Activated CD4-positive, alpha-beta T cell treated with anti-CD3 and anti-CD28 coated beads, Interleukin-2, amount 50 U/mL, for 1 hour (primary cell): ENCODE measurements around the gene EPHB6.

Experiments
- DNase-seq: peaks from one replicate; pipeline ENCODE4 v3.0.0-alpha.2; 2020

EPHB6 gene

DNA sequence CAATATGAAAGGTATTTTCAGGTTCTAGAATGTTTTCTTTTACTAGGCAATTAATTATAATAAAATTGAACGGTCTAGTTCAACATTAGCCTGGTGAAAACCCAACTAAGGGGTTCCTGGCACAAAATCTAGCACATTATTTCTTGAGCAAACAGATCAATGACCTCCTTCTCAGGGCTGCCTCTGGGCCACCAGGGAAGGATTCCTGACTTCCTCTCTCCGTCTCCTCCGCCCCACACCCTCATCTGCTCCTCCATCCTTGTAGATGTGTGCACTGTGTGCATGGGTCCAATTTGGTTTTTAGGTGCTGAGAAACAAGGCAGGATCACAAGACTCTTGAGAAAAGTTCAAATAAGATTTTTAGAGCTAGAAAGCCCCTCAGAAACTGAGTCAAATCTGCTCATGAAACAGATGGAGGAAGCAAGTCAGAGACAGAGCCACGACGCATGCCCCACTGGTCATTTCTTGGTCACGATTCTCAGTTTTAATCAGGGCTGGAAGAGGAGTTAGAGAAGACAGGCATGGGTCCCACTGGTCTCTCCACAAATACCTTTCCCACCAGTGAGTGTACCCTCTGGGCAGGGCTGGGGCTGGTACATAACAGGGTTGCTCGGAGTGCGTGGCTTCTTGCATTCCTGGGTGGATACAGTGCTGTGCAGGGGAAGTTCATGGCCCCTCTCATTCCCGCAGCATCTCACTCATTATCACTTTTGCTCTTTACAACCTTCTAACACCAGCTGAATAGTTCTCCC is 26.9 kb downstream of the EPHB6 start:
- no peak for DNase-seq

- DNase-seq, result no peak
Observed at GRCh38 chr7:142882338-142882678, 27.4 kb downstream of the EPHB6 start.

- DNase-seq, result no peak
Observed at GRCh38 chr7:142883145-142883544, 28.3 kb downstream of the EPHB6 start.

DNA sequence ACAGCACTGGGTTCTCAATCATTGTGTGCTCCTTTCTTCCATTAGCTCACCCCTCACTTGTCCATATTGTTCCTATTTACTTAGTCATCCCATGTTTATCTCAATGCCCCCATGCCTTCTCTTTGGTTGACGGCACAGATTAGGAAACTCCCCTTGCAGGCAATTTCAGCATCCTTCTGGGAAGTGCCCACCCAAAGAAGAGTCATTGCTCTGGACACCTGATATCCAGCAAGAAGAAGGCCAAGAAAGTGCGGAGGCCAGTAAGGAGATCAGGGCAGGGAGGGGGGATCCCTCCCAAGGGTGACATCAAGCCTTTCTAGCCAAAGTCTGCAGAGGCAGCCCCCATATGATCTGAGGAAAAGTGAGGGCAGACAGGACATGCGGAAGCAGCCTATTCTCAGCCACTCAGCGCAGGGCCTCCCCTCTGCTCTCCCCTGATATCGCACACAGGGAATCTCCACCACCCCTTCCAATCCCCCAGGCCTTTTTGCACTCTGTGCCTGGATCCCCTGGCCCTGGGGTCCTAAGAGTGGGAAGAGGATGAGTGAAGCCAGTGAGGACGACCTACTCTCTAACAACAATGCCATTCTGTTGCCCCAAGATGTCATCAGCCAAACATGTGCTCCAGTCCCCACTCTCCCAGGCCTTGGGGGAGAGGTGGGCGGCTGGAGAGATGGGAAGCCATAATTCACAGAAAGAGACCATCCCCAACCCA is 28.9 kb downstream of the EPHB6 start:
- DNase-seq, result no peak

DNA sequence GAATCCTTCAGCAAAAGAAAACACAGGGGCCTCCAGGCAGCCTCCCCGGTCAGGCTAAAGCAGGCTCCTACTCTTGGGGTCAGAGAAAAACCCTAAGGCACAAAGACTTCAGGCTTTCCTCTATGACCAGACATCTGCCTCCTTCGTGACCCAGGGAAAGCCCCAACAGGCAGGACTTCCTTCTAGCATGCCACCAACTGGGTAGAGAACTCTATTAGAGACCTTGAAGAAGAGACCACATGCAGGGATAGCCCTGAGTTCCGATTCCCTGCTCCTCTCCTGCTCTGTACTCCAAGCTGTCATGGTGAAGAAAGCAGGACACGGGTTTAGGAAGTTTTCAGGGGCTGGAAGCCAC is 29.4 kb downstream of the EPHB6 start:
- no peak for DNase-seq

DNA sequence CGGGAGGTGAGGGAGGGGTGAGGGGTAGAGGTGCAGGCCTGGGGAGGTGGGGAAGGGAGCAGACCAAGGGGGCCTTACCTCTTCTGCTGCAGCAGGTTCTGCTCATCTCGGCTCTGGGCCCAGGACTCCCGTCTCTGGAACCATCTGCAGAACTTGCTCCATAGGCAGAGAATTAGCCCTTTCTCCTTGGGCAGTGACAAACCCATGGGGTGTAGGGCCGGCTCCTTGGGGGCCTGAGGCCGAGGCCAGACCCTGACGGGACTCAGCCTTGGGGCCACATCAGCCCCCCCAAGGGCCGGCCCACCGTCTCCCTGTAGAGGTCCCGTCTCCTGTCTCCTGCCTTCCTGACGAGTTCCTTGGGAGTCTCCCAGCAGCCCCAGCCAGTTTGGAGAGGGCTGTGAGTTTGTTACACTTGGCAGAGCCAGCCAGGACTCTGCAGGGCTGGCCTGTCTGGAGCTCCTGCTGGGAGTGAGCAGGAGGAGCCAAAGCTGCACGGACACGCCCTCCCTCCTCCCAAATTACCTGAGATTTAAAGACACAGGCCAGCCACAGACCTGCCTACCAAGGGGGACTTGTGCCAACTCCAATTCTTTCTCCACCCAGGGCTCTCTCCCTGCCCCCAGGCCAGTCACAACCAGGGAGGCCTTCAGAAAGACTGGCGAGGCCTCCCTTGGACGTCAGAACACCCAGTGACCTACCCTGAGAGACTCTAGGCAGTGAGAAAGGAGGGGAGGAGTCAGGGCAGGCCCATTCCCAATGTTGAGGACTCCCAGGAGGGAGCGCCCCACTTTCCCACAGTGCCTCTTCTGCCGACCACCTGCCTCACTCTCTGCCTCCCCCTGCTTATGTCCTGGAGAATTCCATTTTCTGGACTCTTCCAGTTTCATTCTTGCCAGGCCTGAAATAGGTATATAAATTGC is 30.7 kb downstream of the EPHB6 start, which contains the start of gene TRPV6:
TSS of gene TRPV6 (minus strand) at position 435 of the 920 bp plus-strand sequence.
- no peak for DNase-seq

DNA sequence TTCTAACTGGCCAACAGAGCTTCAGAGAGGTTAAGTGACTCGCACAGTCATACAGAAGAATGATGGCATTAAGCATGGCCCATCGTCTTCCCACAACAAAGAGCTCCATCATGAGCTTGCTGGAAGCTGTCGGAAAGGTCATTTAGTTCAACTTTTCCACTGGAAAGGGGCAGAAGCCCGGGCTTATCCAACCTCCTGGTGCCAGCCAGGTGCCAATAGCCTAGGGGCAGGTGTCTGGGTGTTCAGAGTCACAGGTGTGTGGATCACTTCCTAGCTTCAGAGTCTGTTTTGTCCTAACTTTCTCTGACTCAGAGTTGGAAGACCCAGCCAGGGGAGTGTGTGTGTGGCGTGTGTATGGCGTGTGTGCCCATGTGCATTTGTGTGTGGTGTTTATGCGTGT is 32.0 kb downstream of the EPHB6 start:
- no peak for DNase-seq

DNA sequence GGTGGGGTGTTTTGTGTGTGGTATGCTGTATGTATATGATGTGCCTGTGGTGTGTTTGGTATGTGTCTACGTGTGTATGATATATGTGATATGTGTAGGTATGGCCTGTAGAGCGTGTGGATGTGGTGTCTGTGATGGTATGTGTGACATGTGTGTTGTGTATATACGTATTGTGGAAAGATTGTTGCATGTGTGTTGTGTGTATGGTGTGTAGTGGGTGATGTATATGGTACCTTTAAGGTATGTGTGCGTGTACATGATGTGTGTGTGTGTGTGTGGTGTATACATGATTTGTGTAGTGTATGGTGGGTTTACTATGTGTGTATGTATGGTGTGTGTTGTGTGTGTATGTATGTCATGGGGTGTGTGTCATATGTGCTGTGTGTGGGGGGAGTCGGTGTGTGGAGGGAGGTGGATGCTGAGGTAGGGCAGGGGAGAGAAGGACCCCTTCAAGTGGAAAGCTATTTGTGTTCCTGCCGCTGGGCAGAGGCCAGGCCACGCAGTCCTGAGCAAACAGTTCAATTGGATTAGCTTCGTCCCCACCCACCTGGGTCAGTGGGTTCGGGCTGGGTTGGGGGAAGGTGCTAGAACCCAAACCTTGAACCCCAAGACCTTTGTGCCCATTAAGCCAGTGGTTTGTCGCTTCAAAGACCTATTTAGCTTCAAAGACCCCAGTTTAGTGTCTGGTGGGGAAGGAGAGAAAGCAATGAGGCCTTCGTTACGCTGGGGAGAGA is 32.6 kb downstream of the EPHB6 start:
- no peak for DNase-seq

DNA sequence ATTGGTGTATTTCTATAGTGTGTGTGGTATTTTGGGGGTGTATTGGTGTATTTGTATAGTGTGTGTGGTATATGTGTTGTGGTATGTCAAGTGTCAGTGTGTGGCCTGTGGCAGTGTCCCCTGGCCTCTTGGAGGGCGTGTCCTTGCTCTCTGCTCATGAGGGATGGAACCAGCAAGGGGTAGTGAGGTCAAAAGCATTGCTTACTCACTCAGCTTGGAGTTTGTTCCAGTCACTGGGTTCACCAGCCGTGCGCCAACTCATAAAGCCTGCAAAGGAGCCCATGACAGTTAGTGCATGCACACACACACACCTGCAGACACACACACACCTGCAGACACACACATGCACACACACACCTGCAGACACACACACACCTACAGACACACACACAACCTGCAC is 34.9 kb downstream of the EPHB6 start:
- no peak for DNase-seq

- DNase-seq, result no peak
Observed at GRCh38 chr7:142890874-142891485, 36.1 kb downstream of the EPHB6 start.

DNA sequence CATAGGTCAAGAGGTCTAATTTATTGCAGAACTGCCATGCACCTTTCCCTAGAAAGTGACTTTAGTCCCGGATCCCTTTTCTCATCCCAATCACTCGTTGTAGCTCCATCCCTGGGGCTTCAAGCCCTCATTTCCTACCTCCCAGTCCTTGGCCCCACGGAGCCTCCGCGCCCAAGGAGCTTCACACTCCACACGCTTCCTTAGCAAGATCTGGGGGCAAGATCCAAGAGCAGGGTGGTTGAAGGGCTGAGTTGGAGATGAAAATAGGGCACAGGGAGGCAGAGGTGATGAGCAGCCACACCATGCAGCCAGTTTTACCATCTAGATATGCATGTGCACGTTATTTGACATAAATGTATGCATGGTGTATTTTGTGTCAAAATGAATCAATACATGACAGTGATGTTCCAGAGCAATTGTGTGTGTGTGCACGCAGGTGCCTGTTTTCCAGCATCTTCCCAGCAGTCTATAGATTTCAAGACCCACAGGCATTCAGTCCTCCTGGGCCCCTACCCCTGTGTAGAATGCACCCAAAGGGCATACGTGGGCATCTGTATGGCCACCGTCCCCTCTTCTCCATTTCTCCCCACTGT is 36.7 kb downstream of the EPHB6 start:
- no peak for DNase-seq

DNA sequence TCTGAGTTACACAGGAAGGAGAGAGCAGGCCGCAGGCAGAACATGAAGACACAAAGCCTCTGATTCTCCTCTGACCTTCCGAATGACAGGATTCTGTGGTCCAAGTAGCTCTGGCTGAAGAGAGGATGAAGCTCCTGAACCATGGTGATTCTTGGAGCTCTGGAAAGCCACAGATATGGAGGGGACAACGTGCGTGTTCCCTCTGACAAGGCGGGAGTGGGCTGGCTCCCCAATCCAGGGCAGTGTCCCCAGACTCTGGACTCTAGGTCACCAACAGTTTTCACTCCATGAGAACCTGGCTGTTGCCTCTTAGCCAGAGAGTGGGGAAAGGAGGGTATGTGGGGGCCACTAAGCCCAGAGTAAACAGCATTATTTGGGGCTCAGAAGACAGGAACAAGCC is 38.1 kb downstream of the EPHB6 start:
- no peak for DNase-seq

- DNase-seq, result no peak
Observed at GRCh38 chr7:142894112-142894984, 39.5 kb downstream of the EPHB6 start.

DNA sequence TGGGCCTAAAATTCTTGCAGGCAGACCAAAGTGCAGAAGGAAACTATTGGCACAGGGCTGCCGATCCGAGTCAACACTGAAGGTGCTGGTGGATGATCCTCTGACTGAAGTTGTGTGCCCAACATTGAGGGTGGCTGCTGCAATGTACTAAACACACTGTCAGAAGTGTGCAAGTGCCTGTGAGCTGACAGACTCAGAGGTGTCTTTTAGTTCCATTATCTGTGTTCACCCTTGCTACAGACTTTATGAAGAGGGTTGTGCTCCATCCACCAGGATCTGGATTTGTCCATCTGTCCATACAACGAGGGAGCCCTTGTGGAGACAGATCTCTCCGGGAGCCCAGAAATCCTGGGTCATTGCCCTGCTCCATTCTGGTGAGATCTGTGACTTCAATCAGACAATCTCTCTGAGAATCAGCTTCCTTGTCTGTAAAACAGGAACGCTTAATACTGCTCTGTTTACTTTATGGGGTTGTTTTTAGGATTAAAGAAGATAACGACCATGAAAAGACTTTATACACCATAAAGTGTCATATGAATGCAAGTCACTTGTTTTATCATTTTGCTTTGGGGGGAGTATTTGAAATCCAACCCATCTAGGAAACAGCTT is 40.2 kb downstream of the EPHB6 start:
- DNase-seq, result no peak

DNA sequence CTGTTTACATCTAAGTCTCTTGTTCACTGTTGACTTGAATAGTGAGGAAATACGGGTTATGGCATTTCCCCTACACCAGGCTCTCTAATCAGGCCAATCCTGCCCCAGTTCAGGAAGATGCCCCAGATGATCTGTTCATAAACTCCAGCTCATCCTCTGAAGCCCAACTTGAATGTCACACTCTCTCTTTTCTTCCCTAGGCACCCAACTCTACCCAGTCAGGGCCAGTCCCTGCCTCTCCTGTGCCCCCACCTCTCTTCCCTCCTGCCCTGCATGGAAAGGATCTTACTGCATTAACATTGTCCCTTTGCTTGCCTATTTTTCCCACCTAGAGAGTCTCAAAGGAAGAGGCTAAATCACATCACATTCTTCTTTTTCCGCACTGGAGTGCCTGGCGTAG is 41.3 kb downstream of the EPHB6 start:
- DNase-seq, result no peak

GRCh38 chr7:142896741-142897379 is 42.0 kb downstream of the EPHB6 start:
- DNase-seq, result no peak

DNA sequence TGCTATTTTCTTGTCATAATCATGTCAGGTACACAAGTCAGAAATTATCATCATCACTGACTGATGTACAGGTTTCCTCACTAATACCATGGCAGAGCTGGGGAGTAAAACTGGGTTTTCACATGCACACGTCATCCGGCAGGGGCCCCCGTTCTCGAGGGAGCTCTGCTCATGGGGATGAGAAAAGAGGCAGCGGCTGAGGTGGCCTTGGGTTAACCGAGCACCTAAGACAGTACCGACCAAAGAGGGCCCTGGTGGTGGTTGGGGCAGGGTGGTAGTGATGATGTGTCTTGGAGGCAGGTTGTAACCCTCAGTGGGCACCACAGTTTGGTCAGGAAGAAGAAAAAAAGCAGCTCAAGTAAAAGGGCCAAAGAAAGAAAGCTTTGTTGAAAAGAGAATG is 42.8 kb downstream of the EPHB6 start:
- DNase-seq, result no peak

DNA sequence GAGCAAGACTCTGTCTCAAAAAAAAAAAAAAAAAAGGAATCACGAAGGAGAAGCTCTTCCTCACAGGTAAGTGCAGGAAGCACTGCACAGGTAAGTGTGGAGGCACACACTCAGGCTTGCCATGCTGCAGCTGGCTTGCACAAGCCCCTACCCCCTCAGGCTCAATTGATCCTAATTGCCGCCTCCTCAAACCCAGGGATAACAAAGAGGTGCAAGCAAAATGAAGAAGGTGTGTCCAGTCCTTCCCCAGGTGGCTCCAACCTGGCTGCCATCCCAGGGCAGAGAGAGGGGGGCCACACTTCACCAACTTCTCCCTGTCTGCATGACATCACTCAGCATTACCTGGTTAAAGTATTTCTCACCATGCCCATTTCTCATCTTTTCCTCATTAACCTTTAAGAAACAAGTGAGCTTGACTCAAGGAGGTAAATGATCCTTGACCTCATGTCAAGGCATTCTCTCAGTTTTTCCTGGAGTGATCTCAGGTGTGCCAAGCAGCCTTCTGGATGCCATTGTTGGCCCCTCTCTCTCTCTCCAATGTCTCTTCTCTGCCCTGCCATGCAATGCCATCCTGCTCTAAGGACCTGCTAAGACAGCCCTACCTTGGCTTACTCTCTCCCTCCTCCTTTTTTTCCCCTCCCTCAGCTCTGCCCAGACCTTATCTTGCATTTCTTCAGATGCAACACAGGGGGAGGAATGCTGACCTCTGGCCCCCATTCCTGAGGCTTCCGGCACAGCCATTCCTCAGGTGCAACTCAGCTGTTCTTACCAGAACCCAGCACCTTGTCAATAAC is 43.7 kb downstream of the EPHB6 start:
- no peak for DNase-seq

GRCh38 chr7:142899661-142900060 is 44.8 kb downstream of the EPHB6 start:
- no peak for DNase-seq
